ENCODE results near the gene SOST. TPM values are rescaled to one million over a fixed set of nuclear protein-coding genes. Genes with fewer than 3 reads are reported as not detected.
A peak's percentile ranks its signal among the peaks of the same experiment; 100 is the strongest.

Gene SOST
- total RNA-seq, 8 experiments from 2014 or later, result 0.08 to 0.24 (median 0.11) TPM; not detected in 3

GRCh38 chr17:43756201-43756600 is 2.4 kb downstream of the SOST start:
- ATAC-seq (replicated peaks in 6 of 8), result peak in 4 of 8 experiments; percentile 10 to 21 (median 16)
- H3K4me3 ChIP-seq, result no peak overlapping the region
- no peak overlapping the region for H3K27ac ChIP-seq
- 8 to 100% (median 45%) methylated on average over 1 to 6 of the region's 6 CpGs; no CpG with 5 or more reads in 4 of the 10 experiments for WGBS, 10 experiments
- in situ Hi-C loops (cut with MboI; ENCODE audit: low pct_unique_long_range_greater_than_20kb in 2 of 9, low sequenced_read_pairs in 9 of 9, unreplicated experiment in 9 of 9), result loop anchor here in 6 of 9 experiments (10.0 kb wide), 3 partner anchors 51 to 181 kb away; no protein-coding TSS in a partner anchor
- H3K4me1 ChIP-seq (replicated peaks in 1 of 2), result peaks cover 33 to 39% of the 10 kb centered on the region in 2 donors

DNA sequence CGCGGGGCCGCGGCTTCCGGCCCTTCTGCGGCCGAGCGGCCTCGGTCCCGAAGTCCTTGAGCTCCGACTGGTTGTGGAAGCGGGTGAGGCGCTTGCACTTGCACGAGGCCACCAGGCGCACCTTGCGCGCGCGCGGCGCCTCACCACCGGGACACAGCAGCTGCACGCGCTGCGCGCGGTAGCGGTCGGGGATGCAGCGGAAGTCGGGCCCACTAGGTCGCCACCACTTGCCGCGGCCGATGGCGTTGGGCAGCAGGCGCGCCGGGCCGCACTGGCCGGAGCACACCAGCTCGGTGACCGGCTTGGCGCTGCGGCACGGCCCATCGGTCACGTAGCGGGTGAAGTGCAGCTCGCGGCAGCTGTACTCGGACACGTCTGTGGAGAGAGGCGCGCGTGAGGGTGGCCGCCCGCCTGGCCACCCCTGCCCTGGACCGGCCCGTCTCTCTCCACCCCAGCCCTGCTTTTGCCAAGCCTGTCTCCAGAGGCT is 3.2 kb downstream of the SOST start:
- Histone ChIP-seq H3K27ac (no peak overlapping the region), H3K4me1 (replicated peaks in 1 of 2) (peaks cover 33 to 37% of the 10 kb centered on the region in 2 donors), H3K4me3 (no peak overlapping the region)
- in situ Hi-C loops (cut with MboI; ENCODE audit: low pct_unique_long_range_greater_than_20kb in 2 of 9, low sequenced_read_pairs in 9 of 9, unreplicated experiment in 9 of 9), result loop anchor here in 6 of 9 experiments (10.0 kb wide), 3 partner anchors 51 to 181 kb away; no protein-coding TSS in a partner anchor
- WGBS, 10 experiments, result 6 to 8% methylated on average over 5 to 18 of the region's 60 CpGs; no CpG with 5 or more reads in 8 of the 10 experiments
- ATAC-seq (replicated peaks in 6 of 8), result peak in 5 of 8 experiments; percentile 21 to 81 (median 76)

DNA sequence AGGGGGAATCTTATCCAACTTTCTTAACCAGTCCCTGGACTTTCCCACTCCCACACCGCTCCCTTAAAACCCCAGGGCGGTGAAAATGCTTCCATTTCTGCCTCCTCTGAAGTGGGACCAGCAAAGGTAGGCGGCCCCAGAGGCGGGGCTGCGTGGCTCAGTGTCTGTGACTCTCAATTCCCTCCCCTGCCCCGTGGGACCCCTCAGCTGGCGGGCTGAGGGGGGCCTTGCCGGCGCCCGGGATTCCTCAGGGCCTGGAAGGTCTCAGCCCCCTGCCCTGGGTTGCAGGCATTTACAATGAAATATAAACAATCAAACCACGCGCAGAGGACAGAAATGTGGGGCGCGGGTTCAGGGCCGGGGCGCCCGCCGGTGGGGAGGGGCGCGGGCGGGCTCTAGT is 3.6 kb downstream of the SOST start:
- in situ Hi-C loops (cut with MboI; ENCODE audit: low pct_unique_long_range_greater_than_20kb in 2 of 9, low sequenced_read_pairs in 9 of 9, unreplicated experiment in 9 of 9), result loop anchor here in 6 of 9 experiments (10.0 kb wide), 3 partner anchors 50 to 180 kb away; no protein-coding TSS in a partner anchor
- Histone ChIP-seq H3K27ac (no peak overlapping the region), H3K4me1 (replicated peaks in 1 of 2) (peaks cover 29 to 33% of the 10 kb centered on the region in 2 donors), H3K4me3 (no peak overlapping the region)
- 81 to 93% methylated on average over 3 to 4 of the region's 21 CpGs; no CpG with 5 or more reads in 8 of the 10 experiments for WGBS, 10 experiments
- ATAC-seq (replicated peaks in 6 of 8), result peak in 2 of 8 experiments; percentile 14 to 30

GRCh38 chr17:43753493-43754129 is 5.0 kb downstream of the SOST start:
- Histone ChIP-seq H3K27ac (no peak overlapping the region), H3K4me1 (replicated peaks in 1 of 2) (peaks cover 25 to 28% of the 10 kb centered on the region in 2 donors), H3K4me3 (no peak overlapping the region)
- ATAC-seq (replicated peaks in 6 of 8), result peak in 2 of 8 experiments; percentile 25 to 76
- 10 to 93% (median 77%) methylated on average over 3 to 5 of the region's 5 CpGs; no CpG with 5 or more reads in 2 of the 10 experiments for WGBS, 10 experiments
- in situ Hi-C loops (cut with MboI; ENCODE audit: low pct_unique_long_range_greater_than_20kb in 2 of 9, low sequenced_read_pairs in 9 of 9, unreplicated experiment in 9 of 9), result loop anchor here in 6 of 9 experiments (10.0 kb wide), 3 partner anchors 49 to 179 kb away; no protein-coding TSS in a partner anchor

DNA sequence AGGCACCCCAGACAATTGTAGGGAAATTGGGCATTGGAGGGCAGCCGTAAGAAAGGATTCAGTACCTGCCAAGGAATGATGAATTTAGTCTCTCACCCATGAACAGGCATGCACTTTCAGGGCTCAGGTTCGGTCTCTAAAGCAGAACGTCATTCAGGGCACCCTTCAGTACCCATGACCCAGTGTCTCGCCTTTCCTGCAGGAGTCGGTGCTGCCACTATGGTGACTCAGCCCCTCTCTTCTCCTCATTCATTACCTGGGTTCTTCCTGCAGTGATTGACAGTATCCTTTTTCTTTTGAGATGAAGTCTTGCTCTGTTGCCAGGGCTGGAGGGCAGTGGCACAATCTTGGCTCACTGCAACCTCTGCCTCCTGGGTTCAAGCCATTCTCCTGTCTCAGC is 8.4 kb downstream of the SOST start:
- in situ Hi-C loops (cut with MboI; ENCODE audit: low pct_unique_long_range_greater_than_20kb in 2 of 9, low sequenced_read_pairs in 9 of 9, unreplicated experiment in 9 of 9), result loop anchor here in 6 of 9 experiments (10.0 kb wide), 3 partner anchors 45 to 175 kb away; no protein-coding TSS in a partner anchor
- no peak for ATAC-seq (replicated peaks in 6 of 8)
- no peak overlapping the region for H3K4me3 ChIP-seq
- peaks cover 14 to 15% of the 10 kb centered on the region in 2 donors for H3K4me1 ChIP-seq (replicated peaks in 1 of 2)
- H3K27ac ChIP-seq, result no peak overlapping the region
- 75 to 100% (median 86%) methylated on average over 1 to 4 of the region's 5 CpGs; no CpG with 5 or more reads in 2 of the 10 experiments for WGBS, 10 experiments

- no peak overlapping the region for H3K27ac ChIP-seq
- H3K4me3 ChIP-seq, result no peak overlapping the region
- 0 to 29% (median 3%) methylated on average over 1 to 5 of the region's 6 CpGs; no CpG with 5 or more reads in 3 of the 10 experiments for WGBS, 10 experiments
- H3K4me1 ChIP-seq (replicated peaks in 1 of 2), result peaks cover 15 to 16% of the 10 kb centered on the region in 2 donors
- in situ Hi-C loops (cut with MboI; ENCODE audit: low pct_unique_long_range_greater_than_20kb in 2 of 9, low sequenced_read_pairs in 9 of 9, unreplicated experiment in 9 of 9), result no loop called here
- ATAC-seq (replicated peaks in 6 of 8), result peak in 5 of 8 experiments; percentile 33 to 83 (median 63)
These were observed 13.1 kb downstream of the SOST start for GRCh38 chr17:43745541-43745940.

- ATAC-seq (replicated peaks in 6 of 8), result no peak
- in situ Hi-C loops (cut with MboI; ENCODE audit: low pct_unique_long_range_greater_than_20kb in 2 of 9, low sequenced_read_pairs in 9 of 9, unreplicated experiment in 9 of 9), result no loop called here
- 83 to 100% (median 100%) methylated on average over 1 to 3 of the region's 5 CpGs; no CpG with 5 or more reads in 3 of the 10 experiments for WGBS, 10 experiments
- Histone ChIP-seq H3K4me3 (no peak overlapping the region), H3K4me1 (replicated peaks in 1 of 2) (peaks cover 15 to 16% of the 10 kb centered on the region in 2 donors), H3K27ac (no peak overlapping the region)
These were observed 17.0 kb downstream of the SOST start for GRCh38 chr17:43741636-43742035.

DNA sequence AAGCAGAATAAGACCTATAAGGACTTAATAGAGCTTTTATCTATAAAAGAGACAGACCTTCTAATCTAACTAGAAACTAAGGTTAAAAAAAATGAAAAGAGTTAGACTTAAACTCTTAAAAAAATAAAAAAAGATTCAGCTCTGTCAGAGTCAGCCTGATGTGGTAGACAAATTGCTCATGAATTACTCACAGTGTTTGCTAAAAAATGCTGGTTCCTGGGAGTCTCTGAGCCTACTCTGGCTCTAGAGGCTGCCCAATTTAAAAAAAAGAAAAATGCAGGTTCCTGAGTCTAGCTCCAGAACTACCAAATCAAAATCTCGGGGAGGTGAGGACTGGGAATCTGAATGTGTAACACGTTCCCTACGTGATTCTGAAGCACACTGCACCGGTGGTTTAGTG is 18.1 kb downstream of the SOST start:
- no peak overlapping the region for H3K27ac ChIP-seq
- no peak for ATAC-seq (replicated peaks in 6 of 8)
- no peak overlapping the region for H3K4me3 ChIP-seq
- peaks cover 8 to 11% of the 10 kb centered on the region in 2 donors for H3K4me1 ChIP-seq (replicated peaks in 1 of 2)
- in situ Hi-C loops (cut with MboI; ENCODE audit: low pct_unique_long_range_greater_than_20kb in 2 of 9, low sequenced_read_pairs in 9 of 9, unreplicated experiment in 9 of 9), result no loop called here
- WGBS, 10 experiments, result 7 to 100% (median 46%) methylated on average over 1 to 4 of the region's 4 CpGs; no CpG with 5 or more reads in 3 of the 10 experiments

GRCh38 chr17:43737722-43738121 is 20.9 kb downstream of the SOST start:
- no peak for ATAC-seq (replicated peaks in 6 of 8)
- H3K27ac ChIP-seq, result no peak overlapping the region
- H3K4me1 ChIP-seq (replicated peaks in 1 of 2), result peaks cover 2 to 4% of the 10 kb centered on the region in 2 donors
- H3K4me3 ChIP-seq, result no peak overlapping the region
- 33 to 100% (median 81%) methylated on average over 1 to 2 of the region's 2 CpGs; no CpG with 5 or more reads in 4 of the 10 experiments for WGBS, 10 experiments
- in situ Hi-C loops (cut with MboI; ENCODE audit: low pct_unique_long_range_greater_than_20kb in 2 of 9, low sequenced_read_pairs in 9 of 9, unreplicated experiment in 9 of 9), result no loop called here

- Histone ChIP-seq H3K4me1 (replicated peaks in 1 of 2) (peaks cover 2 to 4% of the 10 kb centered on the region in 2 donors), H3K4me3 (no peak overlapping the region), H3K27ac (no peak overlapping the region)
- 25 to 86% (median 62%) methylated on average over 1 to 2 of the region's 2 CpGs; no CpG with 5 or more reads in 4 of the 10 experiments for WGBS, 10 experiments
- peak in 2 of 8 experiments; percentile 41 to 78 for ATAC-seq (replicated peaks in 6 of 8)
- in situ Hi-C loops (cut with MboI; ENCODE audit: low pct_unique_long_range_greater_than_20kb in 2 of 9, low sequenced_read_pairs in 9 of 9, unreplicated experiment in 9 of 9), result no loop called here
These were observed 22.2 kb downstream of the SOST start for GRCh38 chr17:43736389-43736788.

GRCh38 chr17:43734376-43734775 is 24.2 kb downstream of the SOST start:
- in situ Hi-C loops (cut with MboI; ENCODE audit: low pct_unique_long_range_greater_than_20kb in 2 of 9, low sequenced_read_pairs in 9 of 9, unreplicated experiment in 9 of 9), result no loop called here
- 0 to 92% (median 51%) methylated on average over 2 to 5 of the region's 5 CpGs for WGBS, 10 experiments
- no peak overlapping the region for H3K27ac ChIP-seq
- peak in 6 of 8 experiments; percentile 59 to 82 (median 74) for ATAC-seq (replicated peaks in 6 of 8)
- peaks cover 2 to 4% of the 10 kb centered on the region in 2 donors for H3K4me1 ChIP-seq (replicated peaks in 1 of 2)
- no peak overlapping the region for H3K4me3 ChIP-seq

GRCh38 chr17:43733956-43734355 is 24.6 kb downstream of the SOST start:
- peak in 5 of 8 experiments; percentile 11 to 40 (median 38) for ATAC-seq (replicated peaks in 6 of 8)
- H3K4me1 ChIP-seq (replicated peaks in 1 of 2), result peaks cover 2 to 4% of the 10 kb centered on the region in 2 donors
- WGBS, 10 experiments, result 0 to 80% methylated on average over 1 of the region's 1 CpG; no CpG with 5 or more reads in 8 of the 10 experiments

GRCh38 chr17:43732958-43733357 is 25.6 kb downstream of the SOST start:
- H3K4me3 ChIP-seq, result no peak overlapping the region
- no peak overlapping the region for H3K27ac ChIP-seq
- in situ Hi-C loops (cut with MboI; ENCODE audit: low pct_unique_long_range_greater_than_20kb in 2 of 9, low sequenced_read_pairs in 9 of 9, unreplicated experiment in 9 of 9), result no loop called here
- ATAC-seq (replicated peaks in 6 of 8), result peak in 1 of 8 experiments; percentile 30
- H3K4me1 ChIP-seq (replicated peaks in 1 of 2), result peaks cover 2 to 4% of the 10 kb centered on the region in 2 donors
- WGBS, 10 experiments, result 0 to 100% (median 85%) methylated on average over 1 to 2 of the region's 2 CpGs; no CpG with 5 or more reads in 4 of the 10 experiments

More at GRCh38 chr17:43733956-43734355, 24.6 kb downstream of the SOST start:
- in situ Hi-C loops (cut with MboI; ENCODE audit: low pct_unique_long_range_greater_than_20kb in 2 of 9, low sequenced_read_pairs in 9 of 9, unreplicated experiment in 9 of 9), result no loop called here
- no peak overlapping the region for H3K4me3 ChIP-seq
- H3K27ac ChIP-seq, result no peak overlapping the region

Measured in motor neuron (in vitro differentiated cells).